ENCODE data around the gene PRR9.

GRCh38 chr1:153253693-153254092 lies 36.3 kb downstream of the PRR9 start:
- TF ChIP-seq EZH2 (IDR thresholded peaks at IDR 0.05; ENCODE audit: low read length, missing control alignments) (no peak), CTCF (conservative IDR thresholded peaks at IDR 0.05 in 1 of 2, IDR thresholded peaks at IDR 0.05 in 1 of 2; ENCODE audit: low read depth in 1 of 2, low read length in 2 of 2) (no peak)

Measured in fibroblast of lung (primary cell).